HepG2 (cell line): ENCODE results near the gene RGS7. TPM values are rescaled to one million over a fixed set of nuclear protein-coding genes. Genes with fewer than 3 reads are reported as not detected.

Experiments used
- ATAC-seq: fragments of 200-7000 bp; cut with Tn5 transposase; 3 replicates; pipeline ENCODE4 v1.9.1; 2020; ENCODE audit warnings: mild to moderate bottlenecking, moderate library complexity
- BruUV-seq: library from RNA; stranded (reverse); fragments of 400-500 nt; replicated peaks from 2 replicates; lab custom pipeline; 2021; lab: Mats Ljungman, UMichigan
- CTCF ChIA-PET: fragments of 300-600 bp; formaldehyde crosslinking; extraction: SDS; loops from one replicate; lab custom pipeline; 2021; ENCODE audit warnings: low total read pairs, inconsistent platforms, low intra/inter-chr PET ratio; lab: Yijun Ruan, JAX
- POLR2A ChIA-PET: fragments of 350-600 bp; sonication (Branson Sonifier 250); formaldehyde crosslinking; loops from one replicate; lab custom pipeline; 2020; ENCODE audit warnings: antibody characterized with exemption, inconsistent platforms; lab: Yijun Ruan, JAX
- DNase-seq: peaks from one replicate; pipeline ENCODE4 v3.0.0-alpha.2; 2015; ENCODE audit warnings: low spot score
- FAIRE-seq: peaks from 3 replicates; lab custom pipeline; 2011; peaks lifted over from hg19 to GRCh38; lab: Jason Lieb, UNC
- H2AFZ ChIP-seq: one replicate; pipeline ENCODE4 v1.6.1; 2011; ENCODE audit warnings: low read length, inconsistent platforms
- H3K27ac ChIP-seq: fragments of 300-600 bp; 3 replicates; pipeline ENCODE4 v1.8.0; 2011; ENCODE audit warnings: mixed run types, mild to moderate bottlenecking, mixed read lengths, low read length, inconsistent platforms; ENCODE audit not compliant: insufficient read depth; ENCODE audit errors: extremely low read length
- H3K27me3 ChIP-seq, 2 experiments: fragments of 200-600 bp in 1 of 2; 2 replicates in 1 of 2; 3 replicates in 1 of 2; pipeline versions ENCODE4 v1.6.0 to v1.8.0; 2011; ENCODE audit warnings: low read length in 2 of 2, mild to moderate bottlenecking in 2 of 2, moderate library complexity in 2 of 2, inconsistent platforms in 1 of 2; ENCODE audit not compliant: insufficient read depth in 2 of 2, control insufficient read depth in 1 of 2
- H3K36me3 ChIP-seq, 2 experiments: fragments of 200-600 bp in 1 of 2; replicated peaks in 1 of 2; 2 replicates in 1 of 2; 3 replicates in 1 of 2; pipeline versions ENCODE4 v1.5.1 to v1.8.0; 2011; ENCODE audit warnings: low read length in 2 of 2, inconsistent platforms in 1 of 2; ENCODE audit not compliant: insufficient read depth in 2 of 2, control insufficient read depth in 1 of 2
- H3K4me1 ChIP-seq: 2 replicates; pipeline ENCODE4 v1.5.1; 2012; ENCODE audit warnings: low read length, inconsistent platforms; ENCODE audit not compliant: insufficient read depth
- H3K4me2 ChIP-seq: 2 replicates; pipeline ENCODE4 v1.6.0; 2011; ENCODE audit warnings: low read depth, low read length, inconsistent platforms
- H3K4me3 ChIP-seq, 3 experiments: fragments of 200-600 bp in 1 of 3; sonication (generic), shearing (Covaris generic) in 1 of 3; replicated peaks in 1 of 3; 2 replicates each; pipeline ENCODE4 v1.5.1; 2011 to 2016; ENCODE audit warnings: low read length in 3 of 3, inconsistent platforms in 2 of 3, low read depth in 2 of 3, mild to moderate bottlenecking in 2 of 3, control low read depth in 1 of 3, mixed read lengths in 1 of 3; ENCODE audit not compliant: insufficient read depth in 1 of 3
- H3K79me2 ChIP-seq: one replicate; pipeline ENCODE4 v1.6.1; 2011; ENCODE audit warnings: low read length, inconsistent platforms; ENCODE audit not compliant: insufficient read depth
- H3K9ac ChIP-seq: 2 replicates; pipeline ENCODE4 v1.6.0; 2011; ENCODE audit warnings: mild to moderate bottlenecking, low read depth, low read length, inconsistent platforms; ENCODE audit not compliant: insufficient read depth
- H3K9me3 ChIP-seq: 2 replicates; pipeline ENCODE4 v1.5.1; 2012; ENCODE audit warnings: mild to moderate bottlenecking, low read length
- H4K20me1 ChIP-seq: 2 replicates; pipeline ENCODE4 v1.6.0; 2011; ENCODE audit warnings: inconsistent platforms, mild to moderate bottlenecking, low read length, moderate library complexity; ENCODE audit not compliant: insufficient read depth
- ATRX ChIP-seq: sonication (generic); formaldehyde crosslinking; IDR thresholded peaks from 2 replicates; pipeline ENCODE4 v1.4.0; 2020; ENCODE audit warnings: missing genetic modification reagents, borderline replicate concordance
- CEBPG ChIP-seq: IDR thresholded peaks from 2 replicates; pipeline ENCODE4 v1.6.1; 2016
- CEBPZ ChIP-seq: IDR thresholded peaks from 2 replicates; pipeline ENCODE4 v1.6.1; 2012; ENCODE audit warnings: low read length, improper control_type of control experiment
- CREM ChIP-seq, 2 experiments: sonication (generic) in 1 of 2; formaldehyde crosslinking in 1 of 2; IDR thresholded peaks; 2 replicates each; pipeline versions ENCODE4 v1.4.0 to v1.6.1; 2016 to 2020; ENCODE audit warnings: antibody characterized with exemption in 1 of 2, mild to moderate bottlenecking in 1 of 2, missing genetic modification reagents in 1 of 2
- ELF3 ChIP-seq: IDR thresholded peaks from 2 replicates; pipeline ENCODE4 v1.6.1; 2016; ENCODE audit warnings: missing genetic modification reagents, missing compliant biosample characterization
- HIVEP1 ChIP-seq: sonication (generic); formaldehyde crosslinking; IDR thresholded peaks from 2 replicates; pipeline ENCODE4 v1.4.0; 2020; ENCODE audit warnings: mild to moderate bottlenecking, missing genetic modification reagents
- HNF4G ChIP-seq, 2 experiments: sonication (generic) in 1 of 2; formaldehyde crosslinking in 1 of 2; IDR thresholded peaks; 2 replicates each; pipeline versions ENCODE4 v1.4.0 to v1.6.1; 2011 to 2020; ENCODE audit warnings: borderline replicate concordance in 2 of 2, low read depth in 2 of 2, mild to moderate bottlenecking in 2 of 2, low read length in 1 of 2, missing genetic modification reagents in 1 of 2, moderate library complexity in 1 of 2
- KAT2B ChIP-seq: fragments of 150-350 bp; IDR thresholded peaks from 2 replicates; pipeline ENCODE4 v1.6.1; 2014; ENCODE audit warnings: low read depth, low read length, borderline replicate concordance
- NBN ChIP-seq: fragments of 450-650 bp; conservative IDR thresholded peaks from 2 replicates; pipeline ENCODE4 v1.6.1; 2017
- PLRG1 ChIP-seq: fragments of 450-650 bp; conservative IDR thresholded peaks from 2 replicates; pipeline ENCODE4 v1.6.1; 2016
- ZBTB1 ChIP-seq: sonication (generic); formaldehyde crosslinking; IDR thresholded peaks from 2 replicates; pipeline ENCODE4 v1.4.0; 2020; ENCODE audit warnings: missing genetic modification reagents, borderline replicate concordance
- ZFP1 ChIP-seq: IDR thresholded peaks from 2 replicates; pipeline ENCODE4 v1.6.1; 2016
- ZNF205 ChIP-seq: IDR thresholded peaks from 2 replicates; pipeline ENCODE4 v1.6.1; 2018; ENCODE audit warnings: missing biosample characterization, missing genetic modification reagents
- ZNF484 ChIP-seq: sonication (generic); formaldehyde crosslinking; IDR thresholded peaks from 2 replicates; pipeline ENCODE4 v1.5.1; 2020; ENCODE audit warnings: mild to moderate bottlenecking, low read depth, missing genetic modification reagents, borderline replicate concordance
- ZNF503 ChIP-seq: sonication (generic); formaldehyde crosslinking; IDR thresholded peaks from 2 replicates; pipeline ENCODE4 v1.4.0; 2020; ENCODE audit warnings: missing genetic modification reagents
- ZNF782 ChIP-seq: sonication (generic); formaldehyde crosslinking; IDR thresholded peaks from 2 replicates; pipeline ENCODE4 v1.4.0; 2020; ENCODE audit warnings: missing genetic modification reagents, mild to moderate bottlenecking, borderline replicate concordance
- WGBS: methylation state at CpG from one replicate; pipeline ENCODE4 v1.1.6; 2017; ENCODE audit warnings: low lambda C conversion rate; 5-methylcytosine and 5-hydroxymethylcytosine counted together
- in situ Hi-C: cut with HindIII; loops from 2 replicates; pipeline ENCODE4 v1.10.0; 2017; ENCODE audit warnings: low pct_unique_long_range_greater_than_20kb; ENCODE audit not compliant: extremely low pct_ligation_motif_present
- intact Hi-C: fragments of 100-400 bp; cut with micrococcal nuclease; formaldehyde crosslinking; loops from one replicate; pipeline ENCODE4 v1.10.0; 2022; ENCODE audit not compliant: unreplicated experiment
- polyA plus RNA-seq, 8 experiments: library from polyadenylated mRNA; depleted of rRNA in 3 of 8; stranded (reverse) in 7 of 8; unstranded in 1 of 8; fragments of >200 nt; fragmentation: Illumina TruSeq in 4 of 8; extraction: Trizol in 4 of 8; gene quantifications; 2 replicates each; pipeline versions ENCODE4 v1.2.1 to v1.2.3, GENCODE V29; 2011 to 2016; ENCODE audit warnings: low read depth in 4 of 8, missing spikeins in 1 of 8, mixed read lengths in 1 of 8; ENCODE audit not compliant: insufficient read depth in 1 of 8
- total RNA-seq, 5 experiments: library from RNA; depleted of rRNA; stranded (reverse); fragments of >200 nt; fragmentation: Illumina TruSeq; extraction: Trizol; gene quantifications; 2 replicates each; pipeline ENCODE4 v1.2.3, GENCODE V29; 2016; ENCODE audit warnings: low read depth in 1 of 5

Gene RGS7
- total and polyA plus RNA-seq, 2 of the 13 experiments (the other 11 are each of a cell fraction or from before 2014, with no cell fraction given) = not detected

GRCh38 chr1:241265428-241265827, 91.6 kb downstream of the RGS7 start:
- Histone ChIP-seq H3K27me3 (no peaks in the 10 kb centered on the region), H3K4me1 (no peaks in the 10 kb centered on the region), H3K4me2 (no peak overlapping the region), H3K36me3 (no peaks in the 10 kb centered on the region), H3K9me3 (no peaks in the 10 kb centered on the region), H3K4me3 (no peak overlapping the region), H3K79me2 (no peaks in the 10 kb centered on the region), H3K9ac (no peak overlapping the region), H4K20me1 (no peaks in the 10 kb centered on the region), H3K27ac (no peak overlapping the region), H2AFZ (no peak overlapping the region)
- ATAC-seq (no peak), DNase-seq (no peak), FAIRE-seq (no peak)
- WGBS = 0% methylated on average over 2 of the region's 2 CpGs
- intact Hi-C loops = no loop called here
- ChIA-PET POLR2A (no interaction called here), CTCF (no interaction called here)
- no TSS peak for BruUV-seq
- TF ChIP-seq ELF3 (CRISPR knock-in tag) (no peak), ZNF484 (CRISPR knock-in tag) (no peak), ZNF503 (no peak), HIVEP1 (CRISPR knock-in tag) (no peak), NBN (no peak), ZNF205 (CRISPR knock-in tag) (no peak), ZFP1 (CRISPR knock-in tag) (no peak), ATRX (CRISPR knock-in tag) (no peak)
- in situ Hi-C loops = no loop called here

- ChIA-PET CTCF (no interaction called here), POLR2A (no interaction called here)
- FAIRE-seq (no peak), ATAC-seq (no peak), DNase-seq (no peak)
- in situ Hi-C loops = no loop called here
- Histone ChIP-seq H3K27ac (no peak overlapping the region), H3K36me3 (no peaks in the 10 kb centered on the region), H3K4me3 (no peak overlapping the region), H3K27me3 (no peaks in the 10 kb centered on the region), H3K4me2 (no peak overlapping the region), H2AFZ (no peak overlapping the region), H3K9ac (no peak overlapping the region), H3K9me3 (no peaks in the 10 kb centered on the region), H3K4me1 (no peaks in the 10 kb centered on the region), H3K79me2 (no peaks in the 10 kb centered on the region), H4K20me1 (no peaks in the 10 kb centered on the region)
- intact Hi-C loops = no loop called here
- WGBS = 5% methylated on average over 3 of the region's 3 CpGs
- no TSS peak for BruUV-seq
- no peak for TF ChIP-seq CEBPG (CRISPR knock-in tag)
- no peak for TF ChIP-seq ZNF782 (CRISPR knock-in tag)
- no peak for TF ChIP-seq HNF4G (IDR thresholded peaks at IDR 0.05; ENCODE audit: borderline replicate concordance, low read depth, low read length)
- no peak for TF ChIP-seq HNF4G (CRISPR knock-in tag; IDR thresholded peaks at IDR 0.05; ENCODE audit: borderline replicate concordance, low read depth)
- TF ChIP-seq PLRG1 = no peak
- no peak for TF ChIP-seq KAT2B
- TF ChIP-seq CEBPZ = no peak
- no peak for TF ChIP-seq CREM (IDR thresholded peaks at IDR 0.05)
- TF ChIP-seq CREM (CRISPR knock-in tag; IDR thresholded peaks at IDR 0.05) = no peak
- TF ChIP-seq ZBTB1 = no peak
Observed at GRCh38 chr1:241263346-241263745, 93.7 kb downstream of the RGS7 start.
